GM23338 (cell line): ENCODE results near the gene ZBTB5. TPM values are rescaled to one million over a fixed set of nuclear protein-coding genes. Genes with fewer than 3 reads are reported as not detected.

ENCODE experiments used
- ATAC-seq: fragments of 200-7000 bp; cut with Tn5 transposase; 3 replicates; pipeline ENCODE4 v1.9.1; 2020
- DNase-seq: peaks from one replicate; pipeline ENCODE4 v3.0.0-alpha.2; 2015; ENCODE audit warnings: low spot score
- H2AFZ ChIP-seq: fragments of 200-600 bp; sonication (generic); 2 replicates; pipeline ENCODE4 v1.8.0; 2016; ENCODE audit warnings: antibody characterized with exemption, mild to moderate bottlenecking, moderate library complexity
- H3F3A ChIP-seq: fragments of 200-600 bp; sonication (generic); replicated peaks from 2 replicates; pipeline ENCODE4 v1.8.0; 2017; ENCODE audit warnings: antibody characterized with exemption, mixed run types, low read depth
- H3K27ac ChIP-seq: fragments of 200-600 bp; sonication (generic); 2 replicates; pipeline ENCODE4 v1.6.1; 2016; ENCODE audit warnings: low read depth
- H3K27me3 ChIP-seq: fragments of 200-600 bp; sonication (generic); 2 replicates; pipeline ENCODE4 v1.8.0; 2016; ENCODE audit warnings: mild to moderate bottlenecking, mixed run types, moderate library complexity; ENCODE audit not compliant: insufficient read depth
- H3K36me3 ChIP-seq: fragments of 200-600 bp; sonication (generic); 2 replicates; pipeline ENCODE4 v1.8.0; 2016; ENCODE audit warnings: mild to moderate bottlenecking; ENCODE audit not compliant: insufficient read depth
- H3K4me1 ChIP-seq: fragments of 200-600 bp; sonication (generic); 2 replicates; pipeline ENCODE4 v1.8.0; 2016; ENCODE audit warnings: mild to moderate bottlenecking, moderate library complexity; ENCODE audit not compliant: insufficient read depth
- H3K4me2 ChIP-seq: fragments of 200-600 bp; sonication (generic); 2 replicates; pipeline ENCODE4 v1.7.1; 2017; ENCODE audit warnings: mixed run types
- H3K4me3 ChIP-seq: fragments of 200-600 bp; sonication (generic); 2 replicates; pipeline ENCODE4 v1.6.1; 2016; ENCODE audit warnings: mixed run types
- H3K79me2 ChIP-seq: fragments of 200-600 bp; sonication (generic); replicated peaks from 2 replicates; pipeline ENCODE4 v1.8.0; 2017; ENCODE audit warnings: mild to moderate bottlenecking; ENCODE audit not compliant: insufficient read depth
- H3K9me2 ChIP-seq: fragments of 200-600 bp; sonication (generic); 2 replicates; pipeline ENCODE4 v1.8.0; 2017; ENCODE audit not compliant: insufficient read depth
- H4K20me1 ChIP-seq: fragments of 200-600 bp; sonication (generic); replicated peaks from 2 replicates; pipeline ENCODE4 v1.8.0; 2017; ENCODE audit warnings: mild to moderate bottlenecking; ENCODE audit not compliant: insufficient read depth
- H3K27ac Mint-ChIP-seq: 2 replicates; pipeline ENCODE4 v1.8.0; 2020; ENCODE audit warnings: inconsistent platforms, mild to moderate bottlenecking, moderate library complexity, mixed read lengths
- H3K27me3 Mint-ChIP-seq: 3 replicates; pipeline ENCODE4 v1.8.0; 2022; ENCODE audit warnings: low read depth, mild to moderate bottlenecking, moderate library complexity, mixed read lengths, inconsistent platforms; ENCODE audit not compliant: insufficient read depth, poor library complexity
- H3K36me3 Mint-ChIP-seq: 3 replicates; pipeline ENCODE4 v1.8.0; 2021; ENCODE audit warnings: low read depth, mild to moderate bottlenecking, inconsistent platforms, moderate library complexity, mixed read lengths
- H3K4me1 Mint-ChIP-seq: 3 replicates; pipeline ENCODE4 v1.8.0; 2020; ENCODE audit warnings: mild to moderate bottlenecking, inconsistent platforms, mixed read lengths
- H3K4me3 Mint-ChIP-seq: 3 replicates; pipeline ENCODE4 v1.8.0; 2021; ENCODE audit warnings: moderate library complexity, mild to moderate bottlenecking, inconsistent platforms, mixed read lengths
- H3K9me3 Mint-ChIP-seq: 3 replicates; pipeline ENCODE4 v1.8.0; 2020; ENCODE audit warnings: moderate library complexity, mild to moderate bottlenecking, inconsistent platforms, mixed read lengths
- CREB1 ChIP-seq: fragments of 250-450 bp; sonication (Bioruptor Pico); IDR thresholded peaks from 2 replicates; pipeline ENCODE4 v1.5.0; 2020; ENCODE audit warnings: low read depth, mild to moderate bottlenecking, moderate library complexity
- JUNB ChIP-seq: IDR thresholded peaks from one replicate; pipeline ENCODE4 v1.6.1; 2016; ENCODE audit warnings: antibody characterized with exemption; ENCODE audit not compliant: unreplicated experiment
- POLR2AphosphoS5 ChIP-seq: IDR thresholded peaks from 2 replicates; pipeline ENCODE4 v1.6.1; 2016; ENCODE audit warnings: antibody characterized with exemption, low read depth
- REST ChIP-seq: IDR thresholded peaks from one replicate; pipeline ENCODE4 v1.6.1; 2018; ENCODE audit warnings: antibody characterized with exemption; ENCODE audit not compliant: unreplicated experiment
- STAT1 ChIP-seq: IDR thresholded peaks from one replicate; pipeline ENCODE4 v1.6.1; 2016; ENCODE audit warnings: antibody characterized with exemption; ENCODE audit not compliant: unreplicated experiment
- ZNF114 ChIP-seq: fragments of 250-450 bp; sonication (Bioruptor Pico); IDR thresholded peaks from 2 replicates; pipeline ENCODE4 v1.5.0; 2020; ENCODE audit warnings: mild to moderate bottlenecking, moderate library complexity
- ZNF462 ChIP-seq: fragments of 250-450 bp; sonication (Bioruptor Pico); IDR thresholded peaks from 2 replicates; pipeline ENCODE4 v1.5.0; 2020; ENCODE audit warnings: mild to moderate bottlenecking, moderate library complexity
- polyA plus RNA-seq: library from polyadenylated mRNA; unstranded; fragments of >200 nt; fragmentation: Nextera tagmentation; extraction: Ambion mirVana; gene quantifications from 2 replicates; pipeline ENCODE4 v1.2.1, GENCODE V29; 2016
- total RNA-seq: library from RNA; depleted of rRNA; stranded (reverse); fragments of >200 nt; shearing (Covaris generic); gene quantifications from 2 replicates; pipeline ENCODE4 v1.2.3, GENCODE V29; 2014

ZBTB5 gene
- total and polyA plus RNA-seq, 2 experiments from 2014 or later = 2.8 to 19.5 TPM

- Histone ChIP-seq H3K79me2 (0 out of 2 replicates have a peak, but pooled peaks cover 3% of the 10 kb centered on the region), H2AFZ (no peak overlapping the region), H3K36me3 (peaks cover 48% of the 10 kb centered on the region), H4K20me1 (peaks cover 19% of the 10 kb centered on the region), H3K4me2 (no peak overlapping the region), H3F3A (0 out of 2 replicates have a peak, but pooled peaks cover 4% of the 10 kb centered on the region), H3K4me1 (no peaks in the 10 kb centered on the region), H3K9me2 (no peaks in the 10 kb centered on the region), H3K27ac (no peak overlapping the region), H3K27me3 (no peaks in the 10 kb centered on the region), H3K4me3 (no peak overlapping the region)
- no peak for ATAC-seq
- Mint-ChIP-seq H3K9me3 (no peaks in the 10 kb centered on the region), H3K4me3 (no peak overlapping the region), H3K27me3 (peaks cover 2% of the 10 kb centered on the region), H3K36me3 (peaks cover 83% of the 10 kb centered on the region), H3K27ac (no peak overlapping the region), H3K4me1 (no peaks in the 10 kb centered on the region)
- no peak for DNase-seq
- no peak for TF ChIP-seq JUNB
- TF ChIP-seq STAT1 = no peak
- no peak for TF ChIP-seq REST
- no peak for TF ChIP-seq ZNF114 (CRISPR knock-in tag)
- TF ChIP-seq CREB1 (CRISPR knock-in tag) = no peak
- TF ChIP-seq POLR2AphosphoS5 = no peak
- no peak for TF ChIP-seq ZNF462
These were observed 33.2 kb upstream of the ZBTB5 start for GRCh38 chr9:37498457-37498856.
